Fibroblast of mammary gland (primary cell): ENCODE results near the gene GUCY1A2.

Experiments
- DNase-seq: peaks from one replicate; pipeline ENCODE4 v3.0.0-alpha.2; 2010; ENCODE audit warnings: low read depth
- H3K4me3 ChIP-seq: 2 replicates; pipeline ENCODE4 v1.5.1; 2011; ENCODE audit warnings: low read depth, mild to moderate bottlenecking, low read length, moderate library complexity; ENCODE audit not compliant: control insufficient read depth
- CTCF ChIP-seq: conservative IDR thresholded peaks from 2 replicates; pipeline ENCODE4 v1.5.1; 2011; ENCODE audit warnings: low read depth, low read length, inconsistent platforms; ENCODE audit not compliant: control insufficient read depth, insufficient read depth

GUCY1A2 gene

GRCh38 chr11:106998916-106999188 is 19.4 kb downstream of the GUCY1A2 start:
- DNase-seq, result no peak
- no peak for TF ChIP-seq CTCF

GRCh38 chr11:106998116-106998915 is 20.0 kb downstream of the GUCY1A2 start:
- peak; percentile 71 for DNase-seq
- H3K4me3 ChIP-seq, result no peak overlapping the region
- no peak for TF ChIP-seq CTCF

More at GRCh38 chr11:106998916-106999188, 19.4 kb downstream of the GUCY1A2 start:
- no peak overlapping the region for H3K4me3 ChIP-seq

GRCh38 chr11:106997227-106997626 is 21.0 kb downstream of the GUCY1A2 start:
- no peak for DNase-seq
- TF ChIP-seq CTCF, result no peak
- no peak overlapping the region for H3K4me3 ChIP-seq

- TF ChIP-seq CTCF, result no peak
- DNase-seq, result peak; percentile 29
- no peak overlapping the region for H3K4me3 ChIP-seq
These were observed 21.6 kb downstream of the GUCY1A2 start for GRCh38 chr11:106996691-106997090.

GRCh38 chr11:106990331-106990730 is 27.9 kb downstream of the GUCY1A2 start:
- TF ChIP-seq CTCF, result no peak
- no peak for DNase-seq
- H3K4me3 ChIP-seq, result no peak overlapping the region

GRCh38 chr11:106989078-106989455 is 29.2 kb downstream of the GUCY1A2 start:
- TF ChIP-seq CTCF, result no peak
- H3K4me3 ChIP-seq, result no peak overlapping the region
- DNase-seq, result peak; percentile 60
